Astrocyte (in vitro differentiated cells and primary cell): ENCODE measurements around the gene SARDH.
"Not testable (repeated sequence)": the region's sequence is repeated elsewhere in the genome, so short reads cannot be mapped to it uniquely, and the experiment has no call there.

Source experiments
- EZH2 ChIP-seq: IDR thresholded peaks from 2 replicates; pipeline ENCODE4 v1.6.1; 2012; ENCODE audit warnings: mild to moderate bottlenecking, low read length, inconsistent platforms; ENCODE audit not compliant: insufficient read depth
- TF ChIP-seq, protein P1 (sequence below): IDR thresholded peaks from 2 replicates; pipeline ENCODE4 v1.5.1; 2011; ENCODE audit warnings: low read depth, mild to moderate bottlenecking, inconsistent platforms, low read length, moderate library complexity; ENCODE audit not compliant: insufficient read depth

DNA sequence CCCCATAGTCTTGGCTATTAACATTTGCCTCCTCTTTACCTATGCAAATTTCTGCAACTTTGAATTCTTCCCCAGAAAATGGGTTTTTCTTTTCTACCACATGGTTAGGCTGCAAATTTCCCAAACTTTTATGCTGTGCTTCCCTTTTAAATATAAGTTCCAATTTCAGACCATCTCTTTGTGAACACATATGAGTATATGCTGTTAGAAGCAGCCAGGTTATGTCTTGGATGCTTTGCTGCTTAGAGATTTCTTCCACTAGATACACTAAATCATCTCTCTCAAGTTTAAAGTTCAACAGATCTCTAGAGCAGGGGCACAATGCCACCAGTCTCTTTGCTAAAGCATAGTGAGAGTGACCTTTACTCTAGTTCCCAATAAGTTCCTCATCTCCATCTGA is 112.1 kb downstream of the SARDH start:
- TF ChIP-seq, protein P1, sequence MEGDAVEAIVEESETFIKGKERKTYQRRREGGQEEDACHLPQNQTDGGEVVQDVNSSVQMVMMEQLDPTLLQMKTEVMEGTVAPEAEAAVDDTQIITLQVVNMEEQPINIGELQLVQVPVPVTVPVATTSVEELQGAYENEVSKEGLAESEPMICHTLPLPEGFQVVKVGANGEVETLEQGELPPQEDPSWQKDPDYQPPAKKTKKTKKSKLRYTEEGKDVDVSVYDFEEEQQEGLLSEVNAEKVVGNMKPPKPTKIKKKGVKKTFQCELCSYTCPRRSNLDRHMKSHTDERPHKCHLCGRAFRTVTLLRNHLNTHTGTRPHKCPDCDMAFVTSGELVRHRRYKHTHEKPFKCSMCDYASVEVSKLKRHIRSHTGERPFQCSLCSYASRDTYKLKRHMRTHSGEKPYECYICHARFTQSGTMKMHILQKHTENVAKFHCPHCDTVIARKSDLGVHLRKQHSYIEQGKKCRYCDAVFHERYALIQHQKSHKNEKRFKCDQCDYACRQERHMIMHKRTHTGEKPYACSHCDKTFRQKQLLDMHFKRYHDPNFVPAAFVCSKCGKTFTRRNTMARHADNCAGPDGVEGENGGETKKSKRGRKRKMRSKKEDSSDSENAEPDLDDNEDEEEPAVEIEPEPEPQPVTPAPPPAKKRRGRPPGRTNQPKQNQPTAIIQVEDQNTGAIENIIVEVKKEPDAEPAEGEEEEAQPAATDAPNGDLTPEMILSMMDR, result not testable (repeated sequence)
- not testable (repeated sequence) for TF ChIP-seq EZH2
